ENCODE measurements around the gene MYORG. TPM values are rescaled to one million over a fixed set of nuclear protein-coding genes. Genes with fewer than 3 reads are reported as not detected.
A peak's percentile ranks its signal among the peaks of the same experiment; 100 is the strongest.

The MYORG gene
- total RNA-seq, 3 donors from 2014 or later, result 2.9 to 11.5 (median 6.4) TPM

- Histone ChIP-seq H3K4me3 (peak overlapping the region; percentile 42 to 76 (median 56)), H3K36me3 (no peaks in the 10 kb centered on the region), H3K27me3 (no peaks in the 10 kb centered on the region), H3K4me1 (peaks cover 0 to 6% of the 10 kb centered on the region in 2 donors), H3K27ac (peak overlapping the region in 1 of 2 donors; percentile 30), H3K9me3 (no peaks in the 10 kb centered on the region)
- no peak for TF ChIP-seq CTCF (IDR thresholded peaks at IDR 0.05)
- no peak for TF ChIP-seq POLR2AphosphoS5 (IDR thresholded peaks at IDR 0.05)
- no peak for TF ChIP-seq POLR2A (IDR thresholded peaks at IDR 0.05)
- intact Hi-C loops (cut with DNase I; ENCODE audit: low total_unique reads), result no loop called here
- DNase-seq (ENCODE audit: low spot score in 2 of 2), result no peak
Measured at GRCh38 chr9:34381323-34381722, 4.6 kb upstream of the MYORG start.

GRCh38 chr9:34380511-34381315 is 4.0 kb upstream of the MYORG start:
- no peaks in the 10 kb centered on the region for H3K36me3 ChIP-seq
- TF ChIP-seq POLR2AphosphoS5 (IDR thresholded peaks at IDR 0.05), result no peak
- TF ChIP-seq POLR2A (IDR thresholded peaks at IDR 0.05), result no peak
- TF ChIP-seq CTCF (IDR thresholded peaks at IDR 0.05), result no peak
- H3K9me3 ChIP-seq, result no peaks in the 10 kb centered on the region
- peak overlapping the region in 1 of 2 donors; percentile 30 for H3K27ac ChIP-seq
- DNase-seq (ENCODE audit: low spot score in 2 of 2), result no peak
- H3K4me3 ChIP-seq, result peak overlapping the region; percentile 42 to 76 (median 56)
- intact Hi-C loops (cut with DNase I; ENCODE audit: low total_unique reads), result no loop called here
- peaks cover 0 to 6% of the 10 kb centered on the region in 2 donors for H3K4me1 ChIP-seq
- H3K27me3 ChIP-seq, result no peaks in the 10 kb centered on the region

- intact Hi-C loops (cut with DNase I; ENCODE audit: low total_unique reads), result no loop called here
- DNase-seq (ENCODE audit: low spot score in 2 of 2), result no peak
- no peaks in the 10 kb centered on the region for H3K36me3 ChIP-seq
- H3K27ac ChIP-seq, result peak overlapping the region in 1 of 2 donors; percentile 16
- H3K27me3 ChIP-seq, result no peaks in the 10 kb centered on the region
- H3K9me3 ChIP-seq, result no peaks in the 10 kb centered on the region
- peaks cover 3 to 6% of the 10 kb centered on the region in 2 donors for H3K4me1 ChIP-seq
- TF ChIP-seq CTCF (IDR thresholded peaks at IDR 0.05), result no peak
- TF ChIP-seq POLR2AphosphoS5 (IDR thresholded peaks at IDR 0.05), result no peak
- no peak for TF ChIP-seq POLR2A (IDR thresholded peaks at IDR 0.05)
- H3K4me3 ChIP-seq, result peak overlapping the region; percentile 42 to 76 (median 56)
Measured at GRCh38 chr9:34380034-34380510, 3.4 kb upstream of the MYORG start.

GRCh38 chr9:34379334-34380033 is 2.8 kb upstream of the MYORG start:
- Histone ChIP-seq H3K36me3 (no peaks in the 10 kb centered on the region), H3K27ac (peak overlapping the region in 1 of 2 donors; percentile 16), H3K27me3 (no peaks in the 10 kb centered on the region), H3K9me3 (no peaks in the 10 kb centered on the region), H3K4me3 (peak overlapping the region; percentile 14 to 76 (median 56)), H3K4me1 (peaks cover 5 to 6% of the 10 kb centered on the region in 2 donors)
- DNase-seq (ENCODE audit: low spot score in 2 of 2), result peak; percentile 79 to 89
- intact Hi-C loops (cut with DNase I; ENCODE audit: low total_unique reads), result no loop called here
- TF ChIP-seq CTCF (IDR thresholded peaks at IDR 0.05) (peak; percentile 83 to 98 (median 97)), POLR2AphosphoS5 (IDR thresholded peaks at IDR 0.05) (peak in 1 of 3 donors; percentile 21), POLR2A (IDR thresholded peaks at IDR 0.05) (no peak)

All from breast epithelium (tissue), 4 donors.